HCEC 1CT (cell line): ENCODE results near the gene TAF8.
"Not testable (repeated sequence)": the region's sequence is repeated elsewhere in the genome, so short reads cannot be mapped to it uniquely, and the experiment has no call there.

Experiments
- DNase-seq: peaks from one replicate; pipeline ENCODE4 v3.0.0-alpha.2; 2017

The TAF8 gene

DNA sequence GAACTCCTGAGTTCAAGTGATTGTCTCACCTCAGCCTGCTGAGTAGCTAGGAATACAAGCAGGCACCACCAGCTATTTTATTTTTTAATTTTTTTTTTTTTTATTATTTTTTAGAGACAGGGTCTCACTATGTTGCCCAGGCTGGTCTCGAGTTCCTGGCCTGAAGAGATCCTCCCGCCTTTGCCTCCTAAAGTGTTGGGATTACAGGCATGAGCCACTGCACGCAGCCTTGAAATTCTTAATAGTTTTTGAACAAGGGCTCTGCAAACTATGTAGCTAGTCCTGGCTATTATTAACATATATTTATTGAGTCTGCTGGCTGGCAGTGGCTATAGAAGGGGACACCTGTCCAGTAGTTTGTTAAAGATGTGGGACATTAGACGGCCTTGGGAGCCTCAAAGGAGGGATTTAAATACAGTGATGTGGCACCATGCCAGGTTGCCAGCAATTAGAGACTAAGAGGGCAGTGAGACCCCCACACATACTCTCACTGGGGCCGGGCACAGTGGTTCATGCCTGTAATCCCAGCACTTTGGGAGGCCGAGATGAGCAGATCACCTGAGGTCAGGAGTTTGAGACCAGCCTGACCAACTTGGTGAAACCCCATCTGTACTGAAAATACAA, 21.1 kb upstream of the TAF8 start:
- no peak for DNase-seq

- DNase-seq, result no peak
These were observed 20.4 kb upstream of the TAF8 start for GRCh38 chr6:42029881-42030280.

- DNase-seq, result no peak
These were observed 19.5 kb upstream of the TAF8 start for GRCh38 chr6:42030585-42031506.

DNA sequence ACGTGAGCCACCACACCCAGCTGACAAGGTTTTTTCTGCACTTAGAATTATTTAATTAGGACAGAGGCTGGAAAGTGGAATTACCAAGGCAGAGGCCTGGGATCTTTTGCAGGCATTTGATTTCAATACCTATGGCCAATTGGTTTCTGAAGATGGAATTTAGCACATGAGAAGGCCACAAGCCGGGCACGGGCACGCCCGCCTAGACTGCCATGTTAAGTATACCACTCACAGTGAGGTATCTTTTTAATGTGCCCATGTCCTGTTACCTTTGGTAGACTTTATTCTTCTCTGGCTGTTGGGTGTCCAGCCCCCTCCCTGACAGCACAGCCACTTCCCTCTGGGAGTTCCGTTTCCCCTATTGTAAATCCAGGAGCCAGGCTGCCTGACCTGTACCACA, 18.0 kb upstream of the TAF8 start:
- DNase-seq, result no peak

- not testable (repeated sequence) for DNase-seq
These were observed 12.7 kb upstream of the TAF8 start for GRCh38 chr6:42037669-42038068.

DNA sequence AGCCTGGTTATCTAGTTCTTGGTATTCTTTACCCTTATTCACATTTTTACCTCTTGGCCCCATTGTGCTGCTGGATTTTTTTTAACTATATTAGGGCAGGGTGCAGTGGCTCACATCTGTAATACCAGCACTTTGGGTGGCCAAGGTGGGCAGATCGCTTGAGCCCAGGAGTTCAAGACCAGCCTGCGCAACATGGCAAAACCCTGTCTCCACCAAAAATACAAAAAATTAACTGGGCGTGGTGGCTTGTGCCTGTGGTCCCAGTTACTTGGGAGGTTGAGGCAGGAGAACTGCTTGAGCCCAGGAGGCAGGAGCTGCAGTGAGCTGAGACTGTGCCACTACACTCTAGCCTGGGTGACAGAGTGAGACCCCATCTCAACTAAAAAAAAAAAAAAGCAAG, 12.2 kb upstream of the TAF8 start:
- no peak for DNase-seq

DNA sequence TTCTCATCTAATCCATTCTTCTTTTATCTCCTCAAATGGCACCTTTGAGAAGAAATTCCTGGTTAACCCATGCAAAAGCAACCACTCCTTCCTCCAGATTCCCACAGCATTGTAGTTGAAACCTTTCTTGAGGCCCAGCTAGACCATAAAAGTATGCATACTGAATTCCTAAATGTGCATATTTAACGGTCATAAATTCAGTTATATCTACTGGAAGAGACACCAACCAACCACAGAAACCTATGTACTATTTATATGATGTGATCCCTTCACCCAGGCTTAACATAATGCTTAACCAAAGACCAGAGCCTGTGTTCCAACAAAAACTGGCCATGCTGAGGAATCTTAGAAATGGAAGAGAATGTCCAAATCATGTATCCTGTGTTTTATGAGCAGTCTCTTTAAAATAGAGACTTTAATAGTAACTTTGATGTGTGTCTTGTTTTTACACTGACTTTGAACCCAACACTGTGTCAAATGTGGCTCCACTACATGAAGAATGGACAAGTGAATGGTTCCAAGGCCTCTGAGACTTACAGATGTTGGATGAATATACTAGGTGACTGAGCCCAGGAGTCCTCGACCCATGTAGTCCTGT, 11.4 kb upstream of the TAF8 start:
- no peak for DNase-seq

DNA sequence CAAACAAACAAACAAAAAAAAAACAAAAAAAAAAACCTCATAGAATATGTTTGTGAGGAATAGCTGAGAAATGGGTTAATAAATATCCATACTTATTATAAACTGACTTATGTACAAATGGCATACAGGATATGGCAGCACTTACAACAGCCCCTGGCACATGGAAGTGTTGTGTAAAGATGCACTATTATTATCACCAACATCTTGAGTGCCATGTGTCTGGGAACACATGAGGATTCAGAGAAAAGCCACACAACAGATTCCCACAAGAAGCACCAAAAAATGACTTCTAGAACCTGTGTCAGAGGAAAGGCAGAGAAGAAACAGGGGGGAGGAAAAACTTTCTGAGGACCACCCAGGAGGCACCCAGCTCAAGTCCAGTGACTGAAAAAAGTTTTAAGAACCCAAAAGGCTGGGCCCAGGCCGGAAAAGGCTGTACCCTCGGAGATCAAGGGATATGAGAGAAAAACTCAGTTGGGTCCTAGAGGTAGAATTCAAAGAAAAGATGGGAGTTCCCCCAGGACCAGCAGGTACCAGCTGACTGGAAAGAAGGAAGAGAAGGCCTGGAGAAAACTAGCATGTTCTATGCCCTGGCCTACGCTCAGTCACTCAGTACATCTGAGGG, 9.4 kb upstream of the TAF8 start:
- no peak for DNase-seq

DNA sequence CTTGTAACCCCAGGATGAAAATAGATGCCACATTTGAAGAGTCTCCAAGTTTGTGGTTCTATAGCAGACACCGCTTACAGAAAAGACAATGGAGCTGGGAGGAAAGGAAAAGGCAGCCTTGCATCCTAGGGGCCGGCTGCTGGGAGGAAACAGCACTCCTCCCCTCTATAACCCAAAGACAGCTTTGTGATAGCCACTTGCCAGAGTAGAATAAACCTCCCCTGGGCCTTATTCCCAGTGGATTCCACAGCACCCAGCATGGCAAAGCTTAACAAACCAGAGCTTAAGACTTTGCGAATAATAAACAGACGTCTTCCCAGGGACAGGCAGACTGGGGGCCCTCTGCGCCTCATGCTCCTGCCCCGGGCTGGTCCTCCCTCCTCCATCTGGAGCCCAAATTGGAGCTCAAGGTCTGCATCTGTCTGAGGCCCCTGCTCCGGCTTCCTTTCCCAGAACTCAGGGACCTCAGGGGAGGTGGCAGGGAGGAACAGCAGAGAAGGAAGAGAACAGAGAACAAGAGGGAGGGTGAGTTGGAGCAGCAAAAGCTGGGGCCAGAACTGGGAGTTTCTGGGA, 8.8 kb upstream of the TAF8 start:
- DNase-seq, result no peak

DNA sequence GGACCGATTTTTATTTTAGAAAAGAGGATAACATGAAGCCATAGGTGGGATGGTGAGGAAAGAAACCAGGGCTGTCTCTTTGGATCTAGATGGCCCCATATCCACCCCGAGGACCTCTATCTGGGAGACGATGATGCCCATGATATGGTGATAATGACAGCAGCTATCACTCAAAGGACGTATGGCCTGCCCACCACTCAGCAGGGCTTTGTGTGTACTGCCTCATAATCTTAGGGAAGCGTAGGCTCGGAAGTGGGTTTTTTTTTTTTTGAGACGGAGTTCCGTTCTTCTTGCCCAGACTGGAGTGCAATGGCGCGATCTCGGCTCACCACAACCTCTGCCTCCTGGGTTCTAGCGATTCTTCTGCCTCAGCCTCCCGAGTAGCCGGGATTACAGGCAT, 8.2 kb upstream of the TAF8 start:
- no peak for DNase-seq

DNA sequence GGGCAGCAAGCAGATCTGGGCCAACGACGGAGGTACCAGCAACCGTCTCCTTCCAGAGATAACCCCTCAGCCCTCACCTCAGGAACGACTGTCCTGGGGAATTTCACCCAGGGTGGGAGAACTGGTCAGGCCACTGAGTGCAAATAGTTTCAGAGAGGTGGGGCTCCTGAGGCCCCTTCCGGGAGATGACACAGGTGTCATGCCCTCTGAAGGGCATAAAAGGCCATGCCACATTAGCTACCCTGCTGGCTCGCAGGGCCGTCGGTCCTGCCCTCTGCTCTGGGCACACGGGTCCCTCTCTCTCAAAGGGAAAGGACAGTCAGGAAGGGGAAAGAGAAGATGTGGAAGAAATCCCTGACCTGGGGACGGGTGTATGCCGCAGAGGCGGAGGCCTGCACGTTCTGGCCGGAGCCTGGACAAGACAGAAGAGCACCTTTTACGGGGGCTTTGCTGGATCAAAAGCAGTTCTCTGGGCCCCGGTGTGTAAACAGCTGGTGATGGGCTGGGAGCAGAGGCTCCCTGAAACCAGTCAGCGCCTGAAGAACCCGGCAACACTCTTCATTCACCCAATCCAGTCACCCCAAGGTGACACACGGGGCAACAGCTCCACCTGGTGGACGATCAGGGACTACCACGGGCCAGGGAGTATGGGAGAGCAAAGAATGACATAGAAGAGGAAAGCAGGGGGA, 6.4 kb upstream of the TAF8 start:
- DNase-seq, result peak; percentile 79

GRCh38 chr6:42045538-42046460, 4.5 kb upstream of the TAF8 start:
- peak; percentile 74 for DNase-seq

DNA sequence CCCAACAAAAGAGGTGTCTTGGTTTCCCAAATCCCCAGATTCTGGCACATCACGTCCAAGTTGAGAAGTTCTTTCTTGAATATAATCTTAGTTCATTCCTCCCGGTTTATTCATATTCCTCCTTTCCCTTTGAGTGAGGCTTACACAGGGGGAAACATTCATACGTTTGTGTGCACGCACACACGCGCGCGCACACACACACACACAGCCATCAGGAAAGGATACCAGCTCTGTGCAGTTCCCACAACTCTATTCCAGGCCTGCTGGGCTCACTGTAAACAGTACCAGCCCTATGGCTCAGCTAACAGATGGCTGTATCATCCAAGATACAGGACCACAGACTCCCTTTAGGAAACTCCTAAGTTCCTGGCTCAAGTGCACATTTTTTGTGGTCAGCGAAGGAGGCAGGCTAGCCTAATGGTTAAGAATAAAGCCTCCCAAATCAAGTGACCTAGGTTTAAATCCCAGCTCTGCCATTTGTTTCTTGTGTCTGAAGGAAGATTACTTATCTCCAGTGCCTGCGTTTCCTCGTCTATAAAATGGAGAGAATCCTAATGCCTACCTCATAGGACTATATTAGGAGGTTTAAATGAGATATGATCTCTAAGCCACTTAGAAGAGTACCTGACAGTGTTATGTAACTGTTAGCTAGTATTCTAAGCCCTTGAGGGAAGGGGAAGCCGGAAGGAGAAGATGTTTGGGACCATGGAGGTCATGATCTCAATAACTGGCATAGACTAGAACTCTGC, 3.7 kb upstream of the TAF8 start:
- DNase-seq, result peak; percentile 45

DNA sequence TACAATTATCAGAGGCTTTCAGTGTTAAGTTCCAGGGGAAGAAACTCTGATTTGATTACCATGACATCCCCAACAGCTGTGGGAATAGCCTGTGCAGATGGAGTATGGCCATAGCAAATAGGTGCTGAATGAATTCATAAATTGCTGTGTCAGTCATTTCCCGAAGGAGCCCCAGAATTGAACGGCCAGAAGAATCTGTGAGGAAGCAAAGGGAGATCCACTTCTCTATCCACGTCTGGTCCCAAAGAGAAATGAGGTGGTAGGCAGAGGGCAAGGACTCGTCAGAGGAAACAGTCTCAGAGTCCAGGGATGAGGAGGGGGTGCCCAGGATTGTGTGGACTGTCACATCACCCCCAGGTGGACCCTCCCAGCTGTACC, 3.1 kb upstream of the TAF8 start:
- no peak for DNase-seq

DNA sequence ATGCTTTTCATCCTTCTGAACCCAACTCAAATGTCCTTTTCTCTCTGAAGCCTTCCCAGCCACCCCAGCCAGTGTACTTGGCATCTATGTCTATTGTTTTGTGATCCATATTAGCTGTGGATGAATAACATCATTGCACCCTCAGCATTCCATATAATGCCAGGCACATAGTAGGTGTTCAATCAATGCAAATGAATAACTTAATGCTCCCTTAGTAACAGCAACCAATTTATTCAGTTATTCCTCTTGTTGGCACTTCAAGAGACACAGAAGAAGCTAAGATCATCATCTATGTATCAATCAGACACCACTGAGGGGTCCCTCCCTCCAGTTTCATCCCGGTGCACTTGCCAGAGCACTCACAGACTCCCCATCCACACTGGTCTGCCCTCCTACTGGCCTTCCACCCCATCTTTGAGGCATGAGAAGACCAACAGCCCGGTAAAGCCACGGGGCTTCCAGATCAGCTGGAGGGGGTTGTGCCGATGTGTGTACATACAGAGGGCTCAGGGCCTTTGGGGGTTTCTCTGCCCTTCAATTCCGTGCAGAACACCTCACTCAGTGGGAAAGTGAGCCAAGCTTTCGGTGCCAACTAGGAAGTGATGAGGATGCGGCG, 2.4 kb upstream of the TAF8 start:
- DNase-seq, result no peak

DNA sequence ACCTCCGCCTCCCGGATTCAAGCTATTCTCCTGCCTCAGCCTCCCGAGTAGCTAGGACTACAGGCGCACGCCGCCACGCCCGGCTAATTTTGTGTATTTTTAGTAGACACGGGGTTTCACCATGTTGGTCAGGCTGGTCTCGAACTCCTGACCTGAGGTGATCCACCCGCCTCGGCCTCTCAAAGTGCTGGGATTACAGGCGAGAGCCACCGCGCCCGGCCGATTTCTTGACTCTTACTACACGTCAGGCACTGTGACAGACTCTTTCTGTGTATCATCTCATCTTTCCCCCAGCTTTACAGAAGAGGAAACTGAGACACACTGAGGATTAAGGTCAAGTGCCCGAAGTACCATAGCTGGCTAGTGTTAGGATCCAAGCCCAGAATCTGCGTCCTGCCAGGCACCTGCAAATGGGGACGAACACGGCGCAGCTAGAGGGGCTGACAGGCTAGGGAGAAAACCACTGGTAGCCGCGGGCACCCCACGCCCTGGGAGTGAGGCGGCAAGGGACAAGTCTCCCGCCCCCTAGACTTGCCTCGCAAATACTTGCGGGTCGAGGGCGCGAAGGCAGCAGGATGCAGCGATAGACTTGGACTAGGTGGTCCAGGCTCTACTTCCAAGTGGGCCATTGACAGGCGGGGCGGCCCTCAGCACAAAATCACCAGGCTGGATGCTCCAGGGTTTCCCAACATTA, 1.1 kb upstream of the TAF8 start:
- DNase-seq, result no peak

DNA sequence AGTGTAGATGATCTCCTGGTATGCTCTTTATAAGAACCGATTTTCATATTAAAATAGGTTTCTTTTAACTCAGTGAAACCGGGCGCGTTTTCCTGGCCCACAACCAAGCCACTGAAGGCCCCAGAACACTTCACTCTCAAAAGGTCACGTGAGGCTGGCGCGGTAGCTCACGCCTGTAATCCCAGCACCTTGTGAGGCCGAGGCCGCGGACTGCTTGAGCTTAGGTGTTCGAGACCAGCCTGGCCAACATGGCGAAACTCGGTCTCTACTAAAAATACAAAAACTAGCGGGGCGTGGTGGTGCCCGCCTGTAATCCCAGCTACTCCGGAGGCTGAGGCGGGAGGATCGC, 402 bp upstream of the TAF8 start:
- DNase-seq, result no peak

DNA sequence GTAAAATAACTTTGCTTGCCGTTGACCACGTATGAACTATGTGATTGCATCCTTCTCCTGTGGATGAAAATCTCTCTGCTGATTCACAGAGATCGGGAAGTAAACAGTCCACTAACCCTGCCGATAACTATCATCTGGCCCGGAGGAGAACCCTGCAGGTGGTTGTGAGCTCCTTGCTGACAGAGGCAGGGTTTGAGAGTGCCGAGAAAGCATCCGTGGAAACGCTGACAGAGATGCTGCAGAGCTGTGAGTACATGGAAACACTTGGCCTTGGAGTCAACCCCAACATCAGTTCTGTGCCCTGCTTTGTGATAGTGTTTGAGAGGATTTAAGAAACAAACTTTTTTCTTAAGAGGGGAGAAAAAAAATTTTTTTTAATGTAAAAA, 937 bp downstream of the TAF8 start:
- no peak for DNase-seq

DNA sequence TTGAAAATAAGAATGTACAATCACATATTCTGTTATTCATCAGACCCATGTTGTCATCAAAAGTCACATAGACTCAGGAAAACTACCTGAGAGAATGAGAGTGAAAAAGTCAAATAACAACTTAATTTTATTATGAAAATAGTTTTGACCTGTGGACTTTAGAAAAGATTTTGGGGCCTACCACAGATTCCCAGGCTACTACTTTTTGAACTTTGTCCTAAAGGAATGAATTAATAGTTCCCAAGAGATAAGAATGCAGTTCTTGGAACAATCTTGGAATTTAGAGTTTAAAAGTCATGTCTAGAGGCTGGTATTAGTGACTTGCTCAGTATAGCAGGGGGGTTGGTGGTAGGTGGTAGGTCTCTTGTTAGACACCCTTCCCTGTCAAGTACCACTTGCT, 3.3 kb downstream of the TAF8 start:
- DNase-seq, result no peak

- no peak for DNase-seq
These were observed 9.4 kb downstream of the TAF8 start for GRCh38 chr6:42059743-42060142.
